ELF-1 (cell line): ENCODE measurements around the gene ARG2.

ENCODE experiments used
- DNase-seq: peaks from one replicate; pipeline ENCODE4 v3.0.0-alpha.2; 2016; ENCODE audit warnings: low read depth, low spot score

ARG2 gene

GRCh38 chr14:67680121-67680602 lies 60.4 kb downstream of the ARG2 start:
- no peak for DNase-seq

- no peak for DNase-seq
These were observed 61.2 kb downstream of the ARG2 start for GRCh38 chr14:67680941-67681340.

- DNase-seq = no peak
These were observed 64.1 kb downstream of the ARG2 start for GRCh38 chr14:67683842-67684241.

GRCh38 chr14:67690011-67690410 lies 70.3 kb downstream of the ARG2 start:
- DNase-seq = no peak

- DNase-seq = peak; percentile 93
These were observed 75.2 kb downstream of the ARG2 start for GRCh38 chr14:67694791-67695393.

- DNase-seq = peak; percentile 91
These were observed 75.8 kb downstream of the ARG2 start, which contains the start of gene RDH11 for GRCh38 chr14:67695394-67695949. Gene RDH11, minus strand, starts transcription at chr14:67695764. Its CDS starts 61 bp downstream, at chr14:67695703.

- DNase-seq = no peak
These were observed 77.3 kb downstream of the ARG2 start for GRCh38 chr14:67697006-67697405.

GRCh38 chr14:67698179-67698578 lies 78.5 kb downstream of the ARG2 start:
- no peak for DNase-seq
